HL-60 (cell line): Measurements from ENCODE around the gene STX7.

Experiments used
- DNase-seq, 2 experiments: peaks; one replicate each; pipeline ENCODE4 v3.0.0-alpha.2; 2010 to 2020; ENCODE audit warnings: low read depth in 1 of 2, low spot score in 1 of 2
- H3K27ac ChIP-seq: fragments of 250-450 bp; sonication (Bioruptor Pico); replicated peaks from 2 replicates; pipeline ENCODE4 v1.5.1; 2020; ENCODE audit warnings: mild to moderate bottlenecking, moderate library complexity
- H3K27me3 ChIP-seq: fragments of 250-450 bp; sonication (Bioruptor Pico); 2 replicates; pipeline ENCODE4 v1.5.1; 2021; ENCODE audit warnings: mild to moderate bottlenecking, moderate library complexity; ENCODE audit not compliant: insufficient read depth, poor library complexity, severe bottlenecking
- H3K4me3 ChIP-seq: replicated peaks from 2 replicates; pipeline ENCODE4 v1.5.1; 2011; ENCODE audit warnings: mild to moderate bottlenecking, control low read depth, low read length; ENCODE audit not compliant: insufficient read depth
- CTCF ChIP-seq: IDR thresholded peaks from one replicate; pipeline ENCODE4 v1.5.1; 2011; ENCODE audit warnings: low read length, control low read depth, inconsistent platforms; ENCODE audit not compliant: insufficient read depth
- GABPA ChIP-seq: IDR thresholded peaks from 2 replicates; pipeline ENCODE4 v1.6.1; 2012; ENCODE audit warnings: low read depth
- POLR2AphosphoS5 ChIP-seq: IDR thresholded peaks from 2 replicates; pipeline ENCODE4 v1.6.1; 2012; ENCODE audit warnings: low read depth
- REST ChIP-seq: IDR thresholded peaks from 2 replicates; pipeline ENCODE4 v1.6.1; 2012; ENCODE audit warnings: low read depth; ENCODE audit not compliant: insufficient replicate concordance
- SPI1 ChIP-seq: IDR thresholded peaks from 2 replicates; pipeline ENCODE4 v1.6.1; 2012; ENCODE audit warnings: low read depth, mild to moderate bottlenecking, borderline replicate concordance

Gene STX7

GRCh38 chr6:132465530-132466485, 47.1 kb downstream of the STX7 start:
- Histone ChIP-seq H3K4me3 (no peak overlapping the region), H3K27ac (no peak overlapping the region), H3K27me3 (no peaks in the 10 kb centered on the region)
- no peak for TF ChIP-seq GABPA
- TF ChIP-seq SPI1 = 0 out of 2 replicates have a peak, but pooled peaks have one; percentile 5
- DNase-seq = no peak

- no peak for TF ChIP-seq GABPA
- no peak for TF ChIP-seq REST
- no peak for TF ChIP-seq POLR2AphosphoS5
- no peak for TF ChIP-seq CTCF
- no peak for TF ChIP-seq SPI1
- Histone ChIP-seq H3K27ac (no peak overlapping the region), H3K4me3 (no peak overlapping the region), H3K27me3 (no peaks in the 10 kb centered on the region)
- DNase-seq = no peak
Observed at GRCh38 chr6:132464538-132465256, 48.2 kb downstream of the STX7 start.

GRCh38 chr6:132461958-132462357, 51.0 kb downstream of the STX7 start:
- no peaks in the 10 kb centered on the region for H3K27me3 ChIP-seq
- H3K4me3 ChIP-seq = no peak overlapping the region
- no peak overlapping the region for H3K27ac ChIP-seq
- TF ChIP-seq GABPA (no peak), POLR2AphosphoS5 (no peak), SPI1 (no peak), REST (no peak), CTCF (no peak)
- no peak for DNase-seq

GRCh38 chr6:132459605-132459952, 53.3 kb downstream of the STX7 start:
- H3K27me3 ChIP-seq = no peaks in the 10 kb centered on the region
- no peak for DNase-seq
- H3K4me3 ChIP-seq = no peak overlapping the region
- TF ChIP-seq SPI1 (peak; percentile 55; the same call in 1 of the 2 replicates), CTCF (no peak)
- H3K27ac ChIP-seq = no peak overlapping the region
